HepG2 (cell line): ENCODE measurements around the gene LLGL1. TPM values are rescaled to one million over a fixed set of nuclear protein-coding genes. Genes with fewer than 3 reads are reported as not detected.

Source experiments
- BCLAF1 ChIP-seq: fragments of 450-650 bp; IDR thresholded peaks from 2 replicates; pipeline ENCODE4 v1.6.1; 2017; ENCODE audit warnings: mild to moderate bottlenecking
- CREB1 ChIP-seq, 2 experiments: fragments of 450-650 bp in 1 of 2; IDR thresholded peaks; 2 replicates each; pipeline ENCODE4 v1.6.1; 2016 to 2017; ENCODE audit warnings: control low read depth in 1 of 2, mild to moderate bottlenecking in 1 of 2, missing compliant biosample characterization in 1 of 2, missing genetic modification characterization in 1 of 2
- DNMT1 ChIP-seq: sonication (generic); formaldehyde crosslinking; IDR thresholded peaks from 2 replicates; pipeline ENCODE4 v1.5.1; 2020; ENCODE audit warnings: mild to moderate bottlenecking, missing genetic modification reagents
- ETV6 ChIP-seq: sonication (generic); formaldehyde crosslinking; conservative IDR thresholded peaks from 2 replicates; pipeline ENCODE4 v1.4.0; 2020; ENCODE audit warnings: missing genetic modification reagents
- HMG20B ChIP-seq: conservative IDR thresholded peaks from 2 replicates; pipeline ENCODE4 v1.6.1; 2016; ENCODE audit warnings: missing genetic modification reagents, missing compliant biosample characterization
- HOXA5 ChIP-seq: sonication (generic); formaldehyde crosslinking; IDR thresholded peaks from 2 replicates; pipeline ENCODE4 v1.4.0; 2020; ENCODE audit warnings: missing genetic modification reagents
- MBNL3 ChIP-seq: fragments of 250-450 bp; sonication (Bioruptor Pico); conservative IDR thresholded peaks from 2 replicates; pipeline ENCODE4 v1.8.0; 2022; ENCODE audit warnings: mild to moderate bottlenecking, inconsistent platforms
- MEIS1 ChIP-seq: sonication (generic); formaldehyde crosslinking; IDR thresholded peaks from 2 replicates; pipeline ENCODE4 v1.9.0; 2021; ENCODE audit warnings: mild to moderate bottlenecking, missing genetic modification reagents, moderate library complexity, borderline replicate concordance
- MTA1 ChIP-seq: sonication (generic); formaldehyde crosslinking; IDR thresholded peaks from 2 replicates; pipeline ENCODE4 v1.4.0; 2020; ENCODE audit warnings: missing genetic modification reagents, mild to moderate bottlenecking, borderline replicate concordance
- SIN3A ChIP-seq: IDR thresholded peaks from 2 replicates; pipeline ENCODE4 v1.6.1; 2011; ENCODE audit warnings: low read depth, mild to moderate bottlenecking, control low read depth, low read length, borderline replicate concordance
- SIN3B ChIP-seq: fragments of 150-350 bp; IDR thresholded peaks from 2 replicates; pipeline ENCODE4 v1.6.1; 2014; ENCODE audit warnings: low read length
- SP2 ChIP-seq: sonication (generic); formaldehyde crosslinking; IDR thresholded peaks from 2 replicates; pipeline ENCODE4 v1.5.1; 2020; ENCODE audit warnings: mild to moderate bottlenecking, missing genetic modification reagents
- THAP11 ChIP-seq: IDR thresholded peaks from 2 replicates; pipeline ENCODE4 v1.6.1; 2016; ENCODE audit warnings: missing biosample characterization, missing genetic modification reagents
- ZNF160 ChIP-seq: sonication (generic); formaldehyde crosslinking; IDR thresholded peaks from 2 replicates; pipeline ENCODE4 v1.8.0; 2022; ENCODE audit warnings: mild to moderate bottlenecking, inconsistent platforms, missing genetic modification reagents
- ZNF180 ChIP-seq: sonication (generic); formaldehyde crosslinking; IDR thresholded peaks from 2 replicates; pipeline ENCODE4 v1.4.0; 2020; ENCODE audit warnings: low read depth, missing genetic modification reagents, borderline replicate concordance
- ZNF335 ChIP-seq: sonication (generic); formaldehyde crosslinking; IDR thresholded peaks from 2 replicates; pipeline ENCODE4 v1.4.0; 2020; ENCODE audit warnings: missing genetic modification reagents
- ZNF432 ChIP-seq: sonication (generic); formaldehyde crosslinking; IDR thresholded peaks from 2 replicates; pipeline ENCODE4 v1.5.0; 2020; ENCODE audit warnings: missing genetic modification reagents, mild to moderate bottlenecking, borderline replicate concordance
- ZNF839 ChIP-seq: sonication (generic); formaldehyde crosslinking; IDR thresholded peaks from 2 replicates; pipeline ENCODE4 v1.4.0; 2020; ENCODE audit warnings: missing genetic modification reagents, mild to moderate bottlenecking, borderline replicate concordance
- polyA plus RNA-seq, 8 experiments: library from polyadenylated mRNA; depleted of rRNA in 3 of 8; stranded (reverse) in 7 of 8; unstranded in 1 of 8; fragments of >200 nt; fragmentation: Illumina TruSeq in 4 of 8; extraction: Trizol in 4 of 8; gene quantifications; 2 replicates each; pipeline versions ENCODE4 v1.2.1 to v1.2.3, GENCODE V29; 2011 to 2016; ENCODE audit warnings: low read depth in 4 of 8, missing spikeins in 1 of 8, mixed read lengths in 1 of 8; ENCODE audit not compliant: insufficient read depth in 1 of 8
- total RNA-seq, 5 experiments: library from RNA; depleted of rRNA; stranded (reverse); fragments of >200 nt; fragmentation: Illumina TruSeq; extraction: Trizol; gene quantifications; 2 replicates each; pipeline ENCODE4 v1.2.3, GENCODE V29; 2016; ENCODE audit warnings: low read depth in 1 of 5
- TF ChIP-seq, protein P1 (sequence below): IDR thresholded peaks from 2 replicates; pipeline ENCODE4 v1.6.1; 2016
- TF ChIP-seq, protein P2 (sequence below): sonication (generic); formaldehyde crosslinking; IDR thresholded peaks from 2 replicates; pipeline ENCODE4 v1.4.0; 2020; ENCODE audit warnings: missing genetic modification reagents, borderline replicate concordance
- TF ChIP-seq, protein P3 (sequence below): sonication (generic); formaldehyde crosslinking; IDR thresholded peaks from 2 replicates; pipeline ENCODE4 v1.4.0; 2020; ENCODE audit warnings: mild to moderate bottlenecking, missing genetic modification reagents

The LLGL1 gene
- total and polyA plus RNA-seq, 2 of the 13 experiments (the other 11 are each of a cell fraction or from before 2014, with no cell fraction given): 15.0 to 15.3 TPM

DNA sequence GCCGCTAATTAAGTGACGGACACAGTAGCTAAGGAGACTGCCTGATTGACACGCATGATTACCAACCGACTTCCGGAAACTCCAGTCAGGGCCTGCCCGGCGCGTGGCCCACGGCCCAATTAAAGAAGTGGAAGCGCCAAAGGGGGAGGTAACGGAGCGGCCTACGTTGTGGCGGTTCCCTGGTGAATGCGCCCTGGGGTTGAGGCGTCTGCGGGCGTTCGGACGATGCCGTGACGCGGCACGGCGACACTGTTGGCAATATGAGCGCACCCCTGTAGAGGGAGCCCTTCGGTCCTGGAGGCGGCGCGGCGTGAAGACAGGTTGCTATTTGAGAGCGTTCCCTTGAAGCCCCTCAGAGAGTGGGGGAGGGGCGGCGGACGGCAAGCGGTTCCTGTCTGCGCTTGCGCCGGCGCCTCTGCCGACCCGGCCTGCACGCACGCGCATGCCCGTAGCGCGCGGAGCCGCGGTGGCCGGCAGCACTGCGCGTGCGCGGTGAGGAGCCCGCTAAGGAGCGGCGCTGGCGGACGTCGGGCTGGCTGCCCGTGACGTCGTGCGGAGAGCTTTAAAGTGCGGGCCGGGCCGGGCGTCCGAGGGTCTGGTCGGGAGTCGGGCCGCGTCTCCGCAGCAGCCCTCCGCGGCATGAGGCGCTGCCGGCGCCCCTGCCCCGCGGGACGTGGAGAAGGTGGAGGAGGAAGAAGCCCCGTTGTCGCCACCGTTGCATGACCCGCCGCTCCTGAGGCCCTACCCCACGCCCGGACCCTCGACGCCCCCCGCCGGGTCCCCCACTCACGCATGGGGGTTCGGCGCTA, 41.9 kb upstream of the LLGL1 start, which contains the start of gene ALKBH5 (continued):
- peak; percentile 40; the same call in 1 of the 2 replicates for TF ChIP-seq SIN3A
- peak; percentile 12; the same call in 1 of the 2 replicates for TF ChIP-seq DNMT1
- TF ChIP-seq HMG20B: peak; percentile 32; the same call in 1 of the 2 replicates
- TF ChIP-seq, protein P1, sequence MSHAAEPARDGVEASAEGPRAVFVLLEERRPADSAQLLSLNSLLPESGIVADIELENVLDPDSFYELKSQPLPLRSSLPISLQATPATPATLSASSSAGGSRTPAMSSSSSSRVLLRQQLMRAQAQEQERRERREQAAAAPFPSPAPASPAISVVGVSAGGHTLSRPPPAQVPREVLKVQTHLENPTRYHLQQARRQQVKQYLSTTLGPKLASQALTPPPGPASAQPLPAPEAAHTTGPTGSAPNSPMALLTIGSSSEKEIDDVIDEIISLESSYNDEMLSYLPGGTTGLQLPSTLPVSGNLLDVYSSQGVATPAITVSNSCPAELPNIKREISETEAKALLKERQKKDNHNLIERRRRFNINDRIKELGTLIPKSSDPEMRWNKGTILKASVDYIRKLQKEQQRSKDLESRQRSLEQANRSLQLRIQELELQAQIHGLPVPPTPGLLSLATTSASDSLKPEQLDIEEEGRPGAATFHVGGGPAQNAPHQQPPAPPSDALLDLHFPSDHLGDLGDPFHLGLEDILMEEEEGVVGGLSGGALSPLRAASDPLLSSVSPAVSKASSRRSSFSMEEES (CRISPR knock-in tag): no peak
- TF ChIP-seq, protein P2, sequence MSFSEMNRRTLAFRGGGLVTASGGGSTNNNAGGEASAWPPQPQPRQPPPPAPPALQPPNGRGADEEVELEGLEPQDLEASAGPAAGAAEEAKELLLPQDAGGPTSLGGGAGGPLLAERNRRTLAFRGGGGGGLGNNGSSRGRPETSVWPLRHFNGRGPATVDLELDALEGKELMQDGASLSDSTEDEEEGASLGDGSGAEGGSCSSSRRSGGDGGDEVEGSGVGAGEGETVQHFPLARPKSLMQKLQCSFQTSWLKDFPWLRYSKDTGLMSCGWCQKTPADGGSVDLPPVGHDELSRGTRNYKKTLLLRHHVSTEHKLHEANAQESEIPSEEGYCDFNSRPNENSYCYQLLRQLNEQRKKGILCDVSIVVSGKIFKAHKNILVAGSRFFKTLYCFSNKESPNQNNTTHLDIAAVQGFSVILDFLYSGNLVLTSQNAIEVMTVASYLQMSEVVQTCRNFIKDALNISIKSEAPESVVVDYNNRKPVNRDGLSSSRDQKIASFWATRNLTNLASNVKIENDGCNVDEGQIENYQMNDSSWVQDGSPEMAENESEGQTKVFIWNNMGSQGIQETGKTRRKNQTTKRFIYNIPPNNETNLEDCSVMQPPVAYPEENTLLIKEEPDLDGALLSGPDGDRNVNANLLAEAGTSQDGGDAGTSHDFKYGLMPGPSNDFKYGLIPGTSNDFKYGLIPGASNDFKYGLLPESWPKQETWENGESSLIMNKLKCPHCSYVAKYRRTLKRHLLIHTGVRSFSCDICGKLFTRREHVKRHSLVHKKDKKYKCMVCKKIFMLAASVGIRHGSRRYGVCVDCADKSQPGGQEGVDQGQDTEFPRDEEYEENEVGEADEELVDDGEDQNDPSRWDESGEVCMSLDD (CRISPR knock-in tag): no peak; the same call in 1 of the 2 replicates
- peak; percentile 65 for TF ChIP-seq THAP11 (CRISPR knock-in tag)
- no peak for TF ChIP-seq SIN3B
- TF ChIP-seq ZNF432 (CRISPR knock-in tag): no peak
- peak; percentile 78; the same call in 1 of the 2 replicates for TF ChIP-seq MTA1 (CRISPR knock-in tag)
- no peak for TF ChIP-seq ZNF839 (CRISPR knock-in tag)
- TF ChIP-seq ZNF160 (CRISPR knock-in tag): no peak
- TF ChIP-seq HOXA5 (CRISPR knock-in tag): no peak
- peak; percentile 98 for TF ChIP-seq ZNF335
- TF ChIP-seq ETV6 (CRISPR knock-in tag): no peak
- TF ChIP-seq ZNF180: no peak
- TF ChIP-seq, protein P3, sequence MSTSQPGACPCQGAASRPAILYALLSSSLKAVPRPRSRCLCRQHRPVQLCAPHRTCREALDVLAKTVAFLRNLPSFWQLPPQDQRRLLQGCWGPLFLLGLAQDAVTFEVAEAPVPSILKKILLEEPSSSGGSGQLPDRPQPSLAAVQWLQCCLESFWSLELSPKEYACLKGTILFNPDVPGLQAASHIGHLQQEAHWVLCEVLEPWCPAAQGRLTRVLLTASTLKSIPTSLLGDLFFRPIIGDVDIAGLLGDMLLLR: no peak
- TF ChIP-seq MBNL3 (CRISPR knock-in tag): no peak
- TF ChIP-seq SP2: peak; percentile 100
- TF ChIP-seq CREB1 (IDR thresholded peaks at IDR 0.05): peak; percentile 90
- peak; percentile 5; the same call in 1 of the 2 replicates for TF ChIP-seq CREB1 (CRISPR knock-in tag; IDR thresholded peaks at IDR 0.05)
- 0 out of 2 replicates have a peak, but pooled peaks have one; percentile 78 for TF ChIP-seq MEIS1 (CRISPR knock-in tag)
- TF ChIP-seq BCLAF1: no peak
